Measurements from ENCODE around the gene ELF4.

GRCh38 chrX:130090364-130090763 lies 19.9 kb downstream of the ELF4 start:
- TF ChIP-seq CTCF (IDR thresholded peaks at IDR 0.05), result no peak
- no peak for TF ChIP-seq POLR2A (IDR thresholded peaks at IDR 0.05)

Measured in prostate gland (tissue), 2 donors.